ENCODE measurements around the gene SLC4A4. TPM values are rescaled to one million over a fixed set of nuclear protein-coding genes. Genes with fewer than 3 reads are reported as not detected.

The SLC4A4 gene
- total and polyA plus RNA-seq, 5 donors from 2014 or later, result not detected

DNA sequence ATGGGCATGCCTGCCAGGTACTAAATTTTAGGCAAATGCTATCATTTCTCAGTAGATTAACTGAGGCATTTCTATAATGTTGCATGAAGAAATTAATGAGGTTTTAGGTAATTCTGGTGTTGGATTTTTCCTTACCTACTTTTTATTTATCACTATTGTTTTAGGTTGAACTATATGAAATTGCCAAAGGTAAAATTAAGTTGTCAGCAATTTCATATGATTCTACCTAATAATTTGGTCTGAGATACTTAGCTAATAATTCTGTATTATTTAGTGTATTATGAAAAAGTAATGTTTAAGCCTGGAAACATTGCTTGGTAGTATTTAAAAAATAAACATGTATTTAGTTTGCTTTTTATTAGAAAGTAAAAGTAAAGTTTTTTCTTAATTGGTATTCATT, 22.7 kb downstream of the SLC4A4 start:
- no peaks in the 10 kb centered on the region for H3K36me3 Mint-ChIP-seq
- H3K27me3 Mint-ChIP-seq, result no peaks in the 10 kb centered on the region
- Histone ChIP-seq H3K4me3 (ENCODE audit: low read depth, low read length) (no peak overlapping the region), H3K4me1 (ENCODE audit: control insufficient read depth, insufficient read depth, low read length, poor library complexity, severe bottlenecking) (no peaks in the 10 kb centered on the region), H3K27ac (ENCODE audit: insufficient read depth, low read length, poor library complexity, severe bottlenecking) (no peak overlapping the region), H3K36me3 (ENCODE audit: control insufficient read depth, insufficient read depth, low read length) (no peaks in the 10 kb centered on the region), H3K27me3 (ENCODE audit: control insufficient read depth, insufficient read depth, low read length) (no peaks in the 10 kb centered on the region), H3K9me3 (ENCODE audit: control insufficient read depth in 2 of 2, low read length in 2 of 2) (no peaks in the 10 kb centered on the region)
- H3K27ac Mint-ChIP-seq, result no peak overlapping the region
- ATAC-seq (ENCODE audit: low read depth in 2 of 2), result no peak
- no peaks in the 10 kb centered on the region for H3K4me1 Mint-ChIP-seq
- H3K9me3 Mint-ChIP-seq, result peaks cover 0 to 4% (median 0%) of the 10 kb centered on the region in 7 donors
- no peak for DNase-seq
- H3K4me3 Mint-ChIP-seq, result no peak overlapping the region

DNA sequence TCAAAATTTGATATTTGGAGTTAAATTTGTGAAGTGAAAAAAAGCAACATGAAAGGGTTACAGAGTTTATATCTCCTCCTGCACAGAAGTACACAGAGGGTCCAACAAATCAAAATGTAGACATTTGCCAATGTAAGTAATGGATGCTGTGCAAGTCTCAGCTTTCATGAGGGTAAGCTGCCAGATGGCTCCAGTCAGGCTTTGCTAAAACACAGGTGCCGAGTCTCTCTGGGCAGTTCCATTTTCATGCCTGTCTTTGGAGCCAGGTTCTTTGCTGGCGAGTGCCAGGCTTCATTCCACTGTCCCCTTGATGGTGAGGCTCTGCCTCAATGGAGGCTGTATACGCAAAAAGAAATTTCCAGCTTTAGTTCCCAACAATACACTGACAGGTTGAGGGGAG, 27.9 kb downstream of the SLC4A4 start:
- Histone ChIP-seq H3K36me3 (ENCODE audit: control insufficient read depth, insufficient read depth, low read length) (no peaks in the 10 kb centered on the region), H3K4me1 (ENCODE audit: control insufficient read depth, insufficient read depth, low read length, poor library complexity, severe bottlenecking) (no peaks in the 10 kb centered on the region), H3K4me3 (ENCODE audit: low read depth, low read length) (no peak overlapping the region), H3K9me3 (ENCODE audit: control insufficient read depth in 2 of 2, low read length in 2 of 2) (no peaks in the 10 kb centered on the region), H3K27ac (ENCODE audit: insufficient read depth, low read length, poor library complexity, severe bottlenecking) (no peak overlapping the region), H3K27me3 (ENCODE audit: control insufficient read depth, insufficient read depth, low read length) (no peaks in the 10 kb centered on the region)
- Mint-ChIP-seq H3K9me3 (peaks cover 0 to 4% (median 0%) of the 10 kb centered on the region in 7 donors), H3K4me3 (no peak overlapping the region), H3K36me3 (no peaks in the 10 kb centered on the region), H3K4me1 (no peaks in the 10 kb centered on the region), H3K27me3 (no peaks in the 10 kb centered on the region), H3K27ac (no peak overlapping the region)
- DNase-seq (no peak), ATAC-seq (ENCODE audit: low read depth in 2 of 2) (no peak)

DNA sequence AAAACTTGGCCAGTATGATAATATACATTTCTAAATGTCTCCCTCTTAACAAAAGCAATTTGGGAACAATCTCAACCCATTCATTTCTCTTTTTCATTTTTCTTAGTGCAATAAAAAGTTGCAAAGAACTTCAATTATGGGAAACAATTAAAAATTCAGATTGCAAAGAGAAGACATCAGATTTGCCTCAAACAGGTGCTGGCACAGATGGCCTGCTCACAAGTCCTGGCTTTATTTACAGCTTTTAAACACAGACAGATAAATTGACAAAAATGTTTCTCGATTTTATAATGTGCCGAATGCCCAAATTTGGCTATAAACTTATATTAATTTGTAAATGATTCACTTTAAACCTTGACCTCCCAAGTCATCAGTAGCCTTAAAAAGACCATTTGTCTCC, 28.7 kb downstream of the SLC4A4 start:
- Histone ChIP-seq H3K4me3 (ENCODE audit: low read depth, low read length) (no peak overlapping the region), H3K9me3 (ENCODE audit: control insufficient read depth in 2 of 2, low read length in 2 of 2) (no peaks in the 10 kb centered on the region), H3K4me1 (ENCODE audit: control insufficient read depth, insufficient read depth, low read length, poor library complexity, severe bottlenecking) (no peaks in the 10 kb centered on the region), H3K27ac (ENCODE audit: insufficient read depth, low read length, poor library complexity, severe bottlenecking) (no peak overlapping the region), H3K27me3 (ENCODE audit: control insufficient read depth, insufficient read depth, low read length) (no peaks in the 10 kb centered on the region), H3K36me3 (ENCODE audit: control insufficient read depth, insufficient read depth, low read length) (no peaks in the 10 kb centered on the region)
- DNase-seq (no peak), ATAC-seq (ENCODE audit: low read depth in 2 of 2) (no peak)
- H3K36me3 Mint-ChIP-seq, result no peaks in the 10 kb centered on the region
- H3K4me1 Mint-ChIP-seq, result no peaks in the 10 kb centered on the region
- no peak overlapping the region for H3K27ac Mint-ChIP-seq
- no peak overlapping the region for H3K4me3 Mint-ChIP-seq
- H3K27me3 Mint-ChIP-seq, result no peaks in the 10 kb centered on the region
- H3K9me3 Mint-ChIP-seq, result peaks cover 0 to 4% (median 0%) of the 10 kb centered on the region in 7 donors

DNA sequence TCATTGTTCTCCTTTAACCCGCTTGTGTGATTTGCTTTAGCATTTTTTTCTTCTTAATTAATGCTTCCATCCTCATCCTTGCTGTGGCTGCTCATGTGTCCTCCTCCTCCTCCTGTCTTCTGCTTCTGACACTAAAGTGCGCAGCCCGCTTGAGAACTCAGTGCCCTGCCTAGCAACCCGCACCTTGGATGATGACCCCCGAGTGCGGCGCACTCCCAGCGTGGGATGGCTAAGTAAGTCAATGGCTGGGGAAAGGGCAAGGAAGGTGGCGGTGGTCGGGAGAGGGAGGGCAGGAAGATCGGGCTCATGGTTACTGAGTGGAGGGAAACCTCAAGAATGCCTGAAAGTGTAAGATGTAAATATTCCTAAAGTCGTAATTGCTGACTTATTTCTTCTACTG, 30.1 kb downstream of the SLC4A4 start:
- no peaks in the 10 kb centered on the region for H3K27me3 ChIP-seq (ENCODE audit: control insufficient read depth, insufficient read depth, low read length)
- no peak overlapping the region for H3K27ac ChIP-seq (ENCODE audit: insufficient read depth, low read length, poor library complexity, severe bottlenecking)
- H3K9me3 Mint-ChIP-seq, result peaks cover 0 to 2% (median 0%) of the 10 kb centered on the region in 7 donors
- H3K4me3 Mint-ChIP-seq, result no peak overlapping the region
- DNase-seq (no peak), ATAC-seq (ENCODE audit: low read depth in 2 of 2) (no peak)
- H3K27me3 Mint-ChIP-seq, result no peaks in the 10 kb centered on the region
- H3K36me3 Mint-ChIP-seq, result no peaks in the 10 kb centered on the region
- no peak overlapping the region for H3K27ac Mint-ChIP-seq
- no peaks in the 10 kb centered on the region for H3K4me1 Mint-ChIP-seq
- H3K4me1 ChIP-seq (ENCODE audit: control insufficient read depth, insufficient read depth, low read length, poor library complexity, severe bottlenecking), result no peaks in the 10 kb centered on the region
- no peaks in the 10 kb centered on the region for H3K36me3 ChIP-seq (ENCODE audit: control insufficient read depth, insufficient read depth, low read length)
- no peaks in the 10 kb centered on the region for H3K9me3 ChIP-seq (ENCODE audit: control insufficient read depth in 2 of 2, low read length in 2 of 2)
- H3K4me3 ChIP-seq (ENCODE audit: low read depth, low read length), result no peak overlapping the region

DNA sequence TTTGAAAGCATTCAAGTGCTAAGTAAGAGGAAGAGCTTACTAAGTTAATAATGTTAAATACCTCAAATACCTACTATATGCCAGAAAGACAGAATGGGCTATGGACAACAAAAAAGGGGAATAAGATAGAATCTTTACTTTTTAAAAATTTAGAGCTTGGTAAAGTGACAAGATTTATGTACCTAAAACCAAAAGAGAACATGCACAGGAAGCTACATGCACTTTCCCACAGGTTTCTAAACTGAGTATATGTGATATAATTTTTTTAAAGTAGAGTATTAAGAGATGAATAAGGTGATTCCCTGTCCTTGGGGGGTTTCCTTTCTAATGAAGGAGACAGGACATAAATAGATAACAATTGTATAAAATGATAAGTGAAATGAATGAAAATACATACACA, 30.7 kb downstream of the SLC4A4 start:
- Mint-ChIP-seq H3K9me3 (peaks cover 0 to 2% (median 0%) of the 10 kb centered on the region in 7 donors), H3K4me1 (no peaks in the 10 kb centered on the region), H3K27ac (no peak overlapping the region), H3K36me3 (no peaks in the 10 kb centered on the region), H3K4me3 (no peak overlapping the region), H3K27me3 (no peaks in the 10 kb centered on the region)
- H3K4me1 ChIP-seq (ENCODE audit: control insufficient read depth, insufficient read depth, low read length, poor library complexity, severe bottlenecking), result no peaks in the 10 kb centered on the region
- DNase-seq (no peak), ATAC-seq (ENCODE audit: low read depth in 2 of 2) (no peak)
- no peaks in the 10 kb centered on the region for H3K9me3 ChIP-seq (ENCODE audit: control insufficient read depth in 2 of 2, low read length in 2 of 2)
- H3K27ac ChIP-seq (ENCODE audit: insufficient read depth, low read length, poor library complexity, severe bottlenecking), result no peak overlapping the region
- H3K27me3 ChIP-seq (ENCODE audit: control insufficient read depth, insufficient read depth, low read length), result no peaks in the 10 kb centered on the region
- no peak overlapping the region for H3K4me3 ChIP-seq (ENCODE audit: low read depth, low read length)
- no peaks in the 10 kb centered on the region for H3K36me3 ChIP-seq (ENCODE audit: control insufficient read depth, insufficient read depth, low read length)

DNA sequence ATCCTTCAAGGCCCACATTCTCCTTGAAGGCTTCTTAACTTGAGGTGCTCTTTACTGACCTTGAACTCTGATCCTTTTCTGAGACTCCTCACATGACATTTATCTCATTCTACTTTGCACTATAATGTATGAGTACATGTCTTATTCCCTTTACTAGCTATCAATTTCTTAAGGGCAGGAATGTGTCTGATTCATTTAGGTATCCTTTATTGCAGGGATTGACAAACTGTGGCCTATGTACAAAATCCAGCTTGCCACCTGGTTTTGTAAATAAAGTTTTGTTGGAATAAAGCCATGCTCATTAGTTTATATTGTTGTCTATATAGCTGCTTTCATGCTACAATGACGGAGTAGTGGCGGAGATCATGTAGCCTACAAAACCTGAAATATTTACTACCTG, 36.7 kb downstream of the SLC4A4 start:
- Histone ChIP-seq H3K27me3 (ENCODE audit: control insufficient read depth, insufficient read depth, low read length) (no peaks in the 10 kb centered on the region), H3K36me3 (ENCODE audit: control insufficient read depth, insufficient read depth, low read length) (no peaks in the 10 kb centered on the region), H3K9me3 (ENCODE audit: control insufficient read depth in 2 of 2, low read length in 2 of 2) (no peaks in the 10 kb centered on the region), H3K4me1 (ENCODE audit: control insufficient read depth, insufficient read depth, low read length, poor library complexity, severe bottlenecking) (no peaks in the 10 kb centered on the region), H3K27ac (ENCODE audit: insufficient read depth, low read length, poor library complexity, severe bottlenecking) (no peak overlapping the region), H3K4me3 (ENCODE audit: low read depth, low read length) (no peak overlapping the region)
- H3K4me1 Mint-ChIP-seq, result no peaks in the 10 kb centered on the region
- DNase-seq, result no peak
- H3K36me3 Mint-ChIP-seq, result no peaks in the 10 kb centered on the region
- peaks cover 0 to 2% (median 0%) of the 10 kb centered on the region in 7 donors for H3K9me3 Mint-ChIP-seq
- no peak overlapping the region for H3K4me3 Mint-ChIP-seq
- ATAC-seq (ENCODE audit: low read depth in 2 of 2), result no peak
- H3K27me3 Mint-ChIP-seq, result no peaks in the 10 kb centered on the region
- H3K27ac Mint-ChIP-seq, result no peak overlapping the region

DNA sequence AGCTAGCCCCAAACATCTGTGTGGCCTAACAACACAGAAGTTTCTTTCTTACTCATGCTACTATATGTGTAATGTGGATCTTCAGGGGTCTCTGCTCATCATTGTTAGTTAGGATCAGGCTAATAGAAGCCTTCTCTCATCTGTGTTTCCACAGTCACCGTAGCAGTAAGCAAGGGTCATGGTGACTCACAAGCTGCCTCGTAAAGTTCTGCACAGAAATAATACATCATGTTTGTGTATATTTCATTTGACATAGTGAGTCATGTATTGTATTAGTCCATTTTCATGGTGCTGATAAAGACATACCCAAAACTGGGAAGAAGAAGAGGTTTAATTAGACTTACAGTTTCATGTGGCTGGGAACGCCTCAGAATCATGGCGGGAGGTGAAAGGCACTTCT, 38.7 kb downstream of the SLC4A4 start:
- H3K36me3 ChIP-seq (ENCODE audit: control insufficient read depth, insufficient read depth, low read length), result no peaks in the 10 kb centered on the region
- Mint-ChIP-seq H3K4me1 (no peaks in the 10 kb centered on the region), H3K9me3 (peaks cover 0 to 2% (median 0%) of the 10 kb centered on the region in 7 donors), H3K36me3 (no peaks in the 10 kb centered on the region), H3K4me3 (no peak overlapping the region), H3K27me3 (no peaks in the 10 kb centered on the region), H3K27ac (no peak overlapping the region)
- H3K9me3 ChIP-seq (ENCODE audit: control insufficient read depth in 2 of 2, low read length in 2 of 2), result no peaks in the 10 kb centered on the region
- no peak for ATAC-seq (ENCODE audit: low read depth in 2 of 2)
- DNase-seq, result no peak
- H3K4me1 ChIP-seq (ENCODE audit: control insufficient read depth, insufficient read depth, low read length, poor library complexity, severe bottlenecking), result no peaks in the 10 kb centered on the region
- no peak overlapping the region for H3K27ac ChIP-seq (ENCODE audit: insufficient read depth, low read length, poor library complexity, severe bottlenecking)
- H3K4me3 ChIP-seq (ENCODE audit: low read depth, low read length), result no peak overlapping the region
- no peaks in the 10 kb centered on the region for H3K27me3 ChIP-seq (ENCODE audit: control insufficient read depth, insufficient read depth, low read length)

DNA sequence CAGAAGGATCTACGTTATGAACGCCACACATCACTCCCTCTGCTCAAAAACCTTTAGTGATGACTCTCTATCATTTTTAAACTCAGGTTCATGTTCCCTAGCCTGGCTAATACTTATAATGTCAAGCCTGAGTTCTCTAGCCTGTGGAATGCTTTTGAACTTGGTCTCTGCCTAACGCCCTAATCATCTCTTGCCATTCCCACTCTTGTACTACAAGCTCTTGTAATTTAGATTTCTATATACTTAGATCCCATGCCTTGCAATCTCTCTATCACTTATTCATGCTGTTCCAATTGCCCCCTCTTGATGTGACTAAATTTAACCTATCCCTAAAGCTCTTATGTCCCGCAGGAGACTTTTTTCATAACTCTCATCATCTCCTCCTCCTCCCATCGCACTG, 40.3 kb downstream of the SLC4A4 start:
- ATAC-seq (ENCODE audit: low read depth in 2 of 2), result no peak
- Mint-ChIP-seq H3K4me3 (no peak overlapping the region), H3K27ac (no peak overlapping the region), H3K27me3 (no peaks in the 10 kb centered on the region), H3K9me3 (no peaks in the 10 kb centered on the region), H3K36me3 (no peaks in the 10 kb centered on the region), H3K4me1 (no peaks in the 10 kb centered on the region)
- Histone ChIP-seq H3K27me3 (ENCODE audit: control insufficient read depth, insufficient read depth, low read length) (no peaks in the 10 kb centered on the region), H3K36me3 (ENCODE audit: control insufficient read depth, insufficient read depth, low read length) (no peaks in the 10 kb centered on the region), H3K9me3 (ENCODE audit: control insufficient read depth in 2 of 2, low read length in 2 of 2) (no peaks in the 10 kb centered on the region), H3K4me1 (ENCODE audit: control insufficient read depth, insufficient read depth, low read length, poor library complexity, severe bottlenecking) (no peaks in the 10 kb centered on the region), H3K4me3 (ENCODE audit: low read depth, low read length) (no peak overlapping the region), H3K27ac (ENCODE audit: insufficient read depth, low read length, poor library complexity, severe bottlenecking) (no peak overlapping the region)
- no peak for DNase-seq
